SK-N-SH (cell line): ENCODE results near the gene NLGN2. TPM values are rescaled to one million over a fixed set of nuclear protein-coding genes. Genes with fewer than 3 reads are reported as not detected.
A peak's percentile ranks its signal among the peaks of the same experiment; 100 is the strongest.

Experiments
- CTCF ChIA-PET: fragments of 300-600, 350-600 bp; formaldehyde crosslinking; extraction: SDS; loops from one replicate; lab custom pipeline; 2021; lab: Yijun Ruan, JAX
- POLR2A ChIA-PET: fragments of 350-600 bp; sonication (Branson Sonifier 250); formaldehyde crosslinking; extraction: SDS; loops from one replicate; lab custom pipeline; 2020; ENCODE audit warnings: antibody characterized with exemption, inconsistent platforms; lab: Yijun Ruan, JAX
- DNase-seq: peaks from one replicate; pipeline ENCODE4 v3.0.0; 2012
- H2AFZ ChIP-seq: fragments of 200-600 bp; sonication (generic); 2 replicates; pipeline ENCODE4 v1.8.1; 2016; ENCODE audit warnings: antibody characterized with exemption, mild to moderate bottlenecking, low read depth
- H3F3A ChIP-seq: fragments of 200-600 bp; sonication (generic); replicated peaks from 2 replicates; pipeline ENCODE3; 2016; ENCODE audit warnings: antibody characterized with exemption, mild to moderate bottlenecking; ENCODE audit not compliant: insufficient read depth
- H3K27ac ChIP-seq, 2 experiments: fragments of 200-500 bp in 1 of 2; fragments of 200-600 bp in 1 of 2; sonication (Bioruptor generic) in 1 of 2; sonication (generic), shearing (Covaris generic) in 1 of 2; 2 replicates each; pipeline versions ENCODE4 v1.5.1 to v1.6.1; 2014 to 2016; ENCODE audit warnings: low read depth in 2 of 2, inconsistent platforms in 1 of 2, low read length in 1 of 2, mild to moderate bottlenecking in 1 of 2, mixed read lengths in 1 of 2
- H3K27me3 ChIP-seq: fragments of 200-600 bp; sonication (generic), shearing (Covaris generic); 2 replicates; pipeline ENCODE4 v1.6.1; 2016; ENCODE audit warnings: mixed run types; ENCODE audit not compliant: insufficient read depth
- H3K36me3 ChIP-seq, 2 experiments: fragments of 200-500 bp in 1 of 2; fragments of 200-600 bp in 1 of 2; sonication (Bioruptor generic) in 1 of 2; sonication (generic) in 1 of 2; replicated peaks in 1 of 2; 2 replicates each; pipeline versions ENCODE3 to v1.5.1; 2014 to 2016; ENCODE audit warnings: low read length in 1 of 2, mild to moderate bottlenecking in 1 of 2; ENCODE audit not compliant: insufficient read depth in 2 of 2, control insufficient read depth in 1 of 2
- H3K4me1 ChIP-seq, 2 experiments: fragments of 200-500 bp in 1 of 2; fragments of 200-600 bp in 1 of 2; sonication (Bioruptor generic) in 1 of 2; sonication (generic), shearing (Covaris generic) in 1 of 2; 2 replicates each; pipeline versions ENCODE4 v1.5.1 to v1.6.1; 2014 to 2016; ENCODE audit warnings: low read depth in 1 of 2, low read length in 1 of 2, mixed run types in 1 of 2; ENCODE audit not compliant: insufficient read depth in 2 of 2, control insufficient read depth in 1 of 2
- H3K4me2 ChIP-seq: fragments of 200-600 bp; sonication (generic), shearing (Covaris generic); 2 replicates; pipeline ENCODE4 v1.6.1; 2017; ENCODE audit warnings: mixed run types
- H3K4me3 ChIP-seq, 2 experiments: fragments of 200-500 bp in 1 of 2; fragments of 200-600 bp in 1 of 2; sonication (Bioruptor generic) in 1 of 2; sonication (generic), shearing (Covaris generic) in 1 of 2; 2 replicates each; pipeline versions ENCODE4 v1.5.1 to v1.8.1; 2014 to 2016; ENCODE audit warnings: low read depth in 2 of 2, inconsistent platforms in 1 of 2, low read length in 1 of 2, mild to moderate bottlenecking in 1 of 2, mixed read lengths in 1 of 2, moderate library complexity in 1 of 2
- H3K79me2 ChIP-seq: fragments of 200-600 bp; sonication (generic); 2 replicates; pipeline ENCODE4 v1.8.1; 2017; ENCODE audit warnings: mild to moderate bottlenecking; ENCODE audit not compliant: insufficient read depth
- H3K9ac ChIP-seq: fragments of 200-600 bp; sonication (generic); 2 replicates; pipeline ENCODE4 v1.6.1; 2017; ENCODE audit warnings: mixed run types
- H3K9me2 ChIP-seq: fragments of 200-600 bp; sonication (generic); 2 replicates; pipeline ENCODE4 v1.6.1; 2017; ENCODE audit warnings: mixed run types
- H3K9me3 ChIP-seq: fragments of 200-600 bp; sonication (generic); 2 replicates; pipeline ENCODE4 v1.6.1; 2017; ENCODE audit warnings: mixed run types, mild to moderate bottlenecking, moderate library complexity
- H4K20me1 ChIP-seq: fragments of 200-600 bp; sonication (generic); 2 replicates; pipeline ENCODE4 v1.6.1; 2017; ENCODE audit warnings: mild to moderate bottlenecking, mixed run types; ENCODE audit not compliant: insufficient read depth
- EP300 ChIP-seq, 2 experiments: IDR thresholded peaks; 2 replicates each; pipeline versions ENCODE4 v1.4.0 to v1.6.1; 2012; ENCODE audit warnings: borderline replicate concordance in 1 of 2, low read depth in 1 of 2, low read length in 1 of 2
- EZH2phosphoT487 ChIP-seq: fragments of 200-600 bp; sonication (generic); IDR thresholded peaks from 2 replicates; pipeline ENCODE4 v1.6.1; 2017; ENCODE audit warnings: low read depth, mixed run types, mild to moderate bottlenecking, antibody characterized with exemption, moderate library complexity, borderline replicate concordance
- FOSL2 ChIP-seq: IDR thresholded peaks from 2 replicates; pipeline ENCODE4 v1.4.0; 2012; ENCODE audit warnings: low read depth, mild to moderate bottlenecking, moderate library complexity, borderline replicate concordance
- JUND ChIP-seq: IDR thresholded peaks from 2 replicates; pipeline ENCODE4 v1.4.0; 2012
- NFIC ChIP-seq: IDR thresholded peaks from 2 replicates; pipeline ENCODE4 v1.4.0; 2012; ENCODE audit warnings: borderline replicate concordance
- NRF1 ChIP-seq: IDR thresholded peaks from 2 replicates; pipeline ENCODE4 v1.6.1; 2012; ENCODE audit warnings: low read depth, mild to moderate bottlenecking, low read length
- POLR2AphosphoS5 ChIP-seq: IDR thresholded peaks from 2 replicates; pipeline ENCODE4 v1.6.1; 2012; ENCODE audit warnings: low read depth, low read length
- RCOR1 ChIP-seq: fragments of 150-350 bp; IDR thresholded peaks from 2 replicates; pipeline ENCODE4 v1.6.1; 2017; ENCODE audit warnings: antibody characterized with exemption, low read length
- RXRA ChIP-seq: IDR thresholded peaks from 2 replicates; pipeline ENCODE4 v1.4.0; 2012; ENCODE audit warnings: low read depth, mild to moderate bottlenecking, borderline replicate concordance
- SIN3A ChIP-seq: IDR thresholded peaks from 2 replicates; pipeline ENCODE4 v1.6.1; 2012; ENCODE audit warnings: low read depth, mild to moderate bottlenecking, low read length, moderate library complexity, borderline replicate concordance
- TCF12 ChIP-seq: IDR thresholded peaks from 2 replicates; pipeline ENCODE4 v1.4.0; 2012
- YY1 ChIP-seq: IDR thresholded peaks from 2 replicates; pipeline ENCODE4 v1.4.0; 2012; ENCODE audit warnings: low read depth, mild to moderate bottlenecking
- WGBS: methylation state at CpG from one replicate; pipeline ENCODE4 v1.1.6; 2017; ENCODE audit warnings: low lambda C conversion rate; 5-methylcytosine and 5-hydroxymethylcytosine counted together
- polyA plus RNA-seq, 3 experiments: library from polyadenylated mRNA; depleted of rRNA; stranded (reverse); fragments of >200 nt; gene quantifications; 2 replicates each; pipeline ENCODE4 v1.2.3, GENCODE V29; 2012
- TF ChIP-seq, protein P1 (sequence below): IDR thresholded peaks from 2 replicates; pipeline ENCODE4; 2012
- TF ChIP-seq, protein P2 (sequence below): IDR thresholded peaks from 2 replicates; pipeline ENCODE4 v1.4.0; 2012; ENCODE audit warnings: low read depth
- TF ChIP-seq, protein P3 (sequence below): IDR thresholded peaks from 2 replicates; pipeline ENCODE4 v1.4.0; 2012; ENCODE audit warnings: low read depth, borderline replicate concordance

NLGN2 gene
- polyA plus RNA-seq, 1 of the 3 experiments (the other 2 are of a cell fraction), result 29.9 TPM

DNA sequence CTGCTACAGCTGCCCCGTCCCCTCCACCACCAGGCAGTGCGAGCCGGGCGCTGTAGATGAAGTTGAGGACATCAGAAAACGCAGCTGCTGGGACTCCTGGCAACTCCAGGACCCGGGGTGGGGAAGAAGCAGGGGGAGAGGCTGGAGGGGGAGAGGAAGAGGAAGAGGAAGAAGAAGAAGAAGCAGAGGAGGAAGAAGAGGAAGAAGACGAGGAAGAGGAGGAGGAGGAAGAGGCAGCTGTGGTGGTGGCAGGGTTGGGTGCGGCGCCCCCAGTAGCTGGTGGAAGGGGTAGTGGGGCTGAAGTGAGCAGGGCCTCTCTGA lies 58.6 kb downstream of the NLGN2 start:
- TF ChIP-seq EP300 (IDR thresholded peaks at IDR 0.05; ENCODE audit: borderline replicate concordance in 1 of 2, low read depth in 1 of 2, low read length in 1 of 2), result no peak
- no peak for TF ChIP-seq TCF12
- TF ChIP-seq SIN3A, result no peak
- TF ChIP-seq, all 33 proteins: peak for 0
- Histone ChIP-seq H3K9ac (no peak overlapping the region), H3K4me2 (no peak overlapping the region), H3K9me3 (no peaks in the 10 kb centered on the region), H3K9me2 (no peaks in the 10 kb centered on the region), H3K4me3 (no peak overlapping the region), H3K27ac (0 out of 4 replicates have a peak overlapping the region, but pooled peaks of 1 of the 2 experiments have one; percentile 22), H2AFZ (no peak overlapping the region), H3K36me3 (peaks cover 4 to 26% of the 10 kb centered on the region in 2 experiments), H4K20me1 (0 out of 2 replicates have a peak, but pooled peaks cover 7% of the 10 kb centered on the region), H3K4me1 (peaks cover 4 to 12% of the 10 kb centered on the region in 2 experiments; a peak in 1 of 4 replicates), H3K79me2 (peaks cover 52% of the 10 kb centered on the region), H3K27me3 (no peaks in the 10 kb centered on the region), H3F3A (peaks cover 7% of the 10 kb centered on the region)
- 94% methylated on average over 9 of the region's 9 CpGs for WGBS
- ChIA-PET POLR2A (no interaction called here), CTCF (interaction anchor here (1.2 to 1.5 kb wide), 2 partner anchors 94 to 111 kb away, joined by 3 to 4 read pairs; no protein-coding TSS in a partner anchor)
- no peak for DNase-seq

DNA sequence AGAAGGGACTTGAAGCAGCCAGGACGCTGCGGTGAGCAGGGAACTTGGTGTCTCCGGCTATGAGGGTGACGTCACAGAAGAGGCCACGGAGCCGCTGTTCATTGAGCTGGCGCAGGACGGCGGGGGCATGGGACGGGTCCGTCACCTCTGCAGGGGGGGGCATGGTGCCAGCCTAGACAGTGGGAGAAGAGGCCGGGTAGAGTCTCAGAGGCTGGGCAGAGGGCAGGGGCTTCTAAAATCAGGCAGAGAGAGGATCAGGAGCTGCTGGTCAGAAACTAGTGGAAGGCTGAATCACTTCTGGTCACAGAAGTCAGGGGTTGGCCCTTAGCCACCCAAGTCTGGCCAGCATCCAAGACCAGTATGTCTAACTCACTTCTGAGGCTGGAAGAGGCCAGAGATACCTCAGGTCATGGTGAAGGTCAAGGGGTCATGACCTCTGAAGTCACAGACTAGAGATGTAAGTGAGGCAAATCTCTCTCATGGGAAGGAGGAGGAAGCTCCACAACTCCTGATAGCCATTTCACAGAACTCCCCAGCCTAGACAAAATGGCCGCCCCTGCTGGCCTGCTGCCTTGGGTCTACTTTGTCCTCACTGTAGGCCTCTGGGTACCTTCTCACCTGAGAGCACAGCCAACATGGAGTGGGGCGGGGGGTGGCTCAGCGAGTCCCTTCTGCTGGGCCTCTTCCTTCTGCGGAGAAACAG lies 59.1 kb downstream of the NLGN2 start:
- no peaks in the 10 kb centered on the region for H3K9me3 ChIP-seq
- H3K79me2 ChIP-seq, result peaks cover 57% of the 10 kb centered on the region
- H2AFZ ChIP-seq, result no peak overlapping the region
- no peak for DNase-seq
- H3K4me3 ChIP-seq, result no peak overlapping the region
- peaks cover 4 to 12% of the 10 kb centered on the region in 2 experiments; a peak in 1 of 4 replicates for H3K4me1 ChIP-seq
- 0 out of 4 replicates have a peak overlapping the region, but pooled peaks of 1 of the 2 experiments have one; percentile 22 for H3K27ac ChIP-seq
- H4K20me1 ChIP-seq, result peaks cover 11% of the 10 kb centered on the region; the same call in 1 of the 2 replicates
- peaks cover 4 to 26% of the 10 kb centered on the region in 2 experiments for H3K36me3 ChIP-seq
- ChIA-PET CTCF (interaction anchor here (1.1 to 1.4 kb wide), 3 partner anchors 21 to 111 kb away, joined by 3 to 4 read pairs (median 3); no protein-coding TSS in a partner anchor), POLR2A (no interaction called here)
- H3K27me3 ChIP-seq, result no peaks in the 10 kb centered on the region
- no peak overlapping the region for H3K9ac ChIP-seq
- 89% methylated on average over 15 of the region's 16 CpGs for WGBS
- H3K9me2 ChIP-seq, result no peaks in the 10 kb centered on the region
- H3K4me2 ChIP-seq, result no peak overlapping the region; the same call in 1 of the 2 replicates
- no peak for TF ChIP-seq EZH2phosphoT487
- peak; percentile 78; the same call in 1 of the 2 replicates for TF ChIP-seq YY1
- peak; percentile 73 for TF ChIP-seq NFIC
- TF ChIP-seq RXRA, result peak; percentile 81; the same call in 1 of the 2 replicates
- H3F3A ChIP-seq, result peaks cover 7% of the 10 kb centered on the region

DNA sequence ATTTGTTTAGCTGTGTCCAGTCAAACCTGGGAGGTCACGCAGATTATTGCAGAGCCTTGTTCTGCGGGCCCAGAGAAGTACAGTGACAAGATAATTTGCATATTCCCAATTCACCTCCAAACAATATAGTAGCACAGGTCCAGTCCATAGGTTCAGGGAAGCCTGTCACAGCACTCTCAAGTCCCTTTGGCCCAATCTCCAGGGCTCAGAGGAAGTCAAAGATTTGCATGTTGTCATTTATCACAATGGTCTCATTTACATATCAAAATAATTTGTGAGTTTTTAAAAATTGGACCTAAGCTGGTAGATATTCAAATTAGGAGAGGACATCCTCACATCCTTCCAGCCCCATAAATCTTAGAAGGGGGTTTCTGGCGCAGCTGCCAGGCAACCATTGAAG lies 59.9 kb downstream of the NLGN2 start:
- Histone ChIP-seq H4K20me1 (peaks cover 18% of the 10 kb centered on the region; the same call in 1 of the 2 replicates), H3K27me3 (no peaks in the 10 kb centered on the region), H3F3A (peaks cover 7% of the 10 kb centered on the region), H3K9me3 (no peaks in the 10 kb centered on the region), H3K27ac (no peak overlapping the region), H3K4me3 (no peak overlapping the region), H3K9me2 (no peaks in the 10 kb centered on the region), H2AFZ (no peak overlapping the region), H3K9ac (no peak overlapping the region), H3K4me1 (peaks cover 4 to 12% of the 10 kb centered on the region in 2 experiments; a peak in 1 of 4 replicates), H3K36me3 (peaks cover 4 to 21% of the 10 kb centered on the region in 2 experiments), H3K79me2 (peaks cover 64% of the 10 kb centered on the region), H3K4me2 (no peak overlapping the region)
- TF ChIP-seq JUND, result no peak
- TF ChIP-seq RCOR1, result no peak
- no peak for TF ChIP-seq RXRA
- TF ChIP-seq, protein P1, sequence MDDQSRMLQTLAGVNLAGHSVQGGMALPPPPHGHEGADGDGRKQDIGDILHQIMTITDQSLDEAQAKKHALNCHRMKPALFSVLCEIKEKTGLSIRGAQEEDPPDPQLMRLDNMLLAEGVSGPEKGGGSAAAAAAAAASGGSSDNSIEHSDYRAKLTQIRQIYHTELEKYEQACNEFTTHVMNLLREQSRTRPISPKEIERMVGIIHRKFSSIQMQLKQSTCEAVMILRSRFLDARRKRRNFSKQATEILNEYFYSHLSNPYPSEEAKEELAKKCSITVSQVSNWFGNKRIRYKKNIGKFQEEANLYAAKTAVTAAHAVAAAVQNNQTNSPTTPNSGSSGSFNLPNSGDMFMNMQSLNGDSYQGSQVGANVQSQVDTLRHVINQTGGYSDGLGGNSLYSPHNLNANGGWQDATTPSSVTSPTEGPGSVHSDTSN, result no peak
- TF ChIP-seq POLR2AphosphoS5, result no peak
- TF ChIP-seq EZH2phosphoT487, result no peak
- no peak for TF ChIP-seq FOSL2
- TF ChIP-seq, protein P2, sequence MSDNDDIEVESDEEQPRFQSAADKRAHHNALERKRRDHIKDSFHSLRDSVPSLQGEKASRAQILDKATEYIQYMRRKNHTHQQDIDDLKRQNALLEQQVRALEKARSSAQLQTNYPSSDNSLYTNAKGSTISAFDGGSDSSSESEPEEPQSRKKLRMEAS, result no peak
- no peak for TF ChIP-seq NRF1
- TF ChIP-seq, protein P3, sequence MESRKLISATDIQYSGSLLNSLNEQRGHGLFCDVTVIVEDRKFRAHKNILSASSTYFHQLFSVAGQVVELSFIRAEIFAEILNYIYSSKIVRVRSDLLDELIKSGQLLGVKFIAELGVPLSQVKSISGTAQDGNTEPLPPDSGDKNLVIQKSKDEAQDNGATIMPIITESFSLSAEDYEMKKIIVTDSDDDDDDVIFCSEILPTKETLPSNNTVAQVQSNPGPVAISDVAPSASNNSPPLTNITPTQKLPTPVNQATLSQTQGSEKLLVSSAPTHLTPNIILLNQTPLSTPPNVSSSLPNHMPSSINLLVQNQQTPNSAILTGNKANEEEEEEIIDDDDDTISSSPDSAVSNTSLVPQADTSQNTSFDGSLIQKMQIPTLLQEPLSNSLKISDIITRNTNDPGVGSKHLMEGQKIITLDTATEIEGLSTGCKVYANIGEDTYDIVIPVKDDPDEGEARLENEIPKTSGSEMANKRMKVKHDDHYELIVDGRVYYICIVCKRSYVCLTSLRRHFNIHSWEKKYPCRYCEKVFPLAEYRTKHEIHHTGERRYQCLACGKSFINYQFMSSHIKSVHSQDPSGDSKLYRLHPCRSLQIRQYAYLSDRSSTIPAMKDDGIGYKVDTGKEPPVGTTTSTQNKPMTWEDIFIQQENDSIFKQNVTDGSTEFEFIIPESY, result no peak
- ChIA-PET POLR2A (no interaction called here), CTCF (interaction anchor here (1.1 to 1.4 kb wide), 3 partner anchors 22 to 112 kb away, joined by 3 to 4 read pairs (median 3); no protein-coding TSS in a partner anchor)
- no peak for DNase-seq
- WGBS, result 100% methylated on average over 3 of the region's 3 CpGs
